ENCODE results near the gene FANCE. TPM values are rescaled to one million over a fixed set of nuclear protein-coding genes. Genes with fewer than 3 reads are reported as not detected.

FANCE gene
- total RNA-seq, 1 donor from 2014 or later, result 9.0 TPM

- intact Hi-C loops (cut with DNase I), result no loop called here
- H3K9me3 ChIP-seq, result no peaks in the 10 kb centered on the region
- ATAC-seq, result no peak
These were observed 53.9 kb downstream of the FANCE start for GRCh38 chr6:35505999-35506412.

DNA sequence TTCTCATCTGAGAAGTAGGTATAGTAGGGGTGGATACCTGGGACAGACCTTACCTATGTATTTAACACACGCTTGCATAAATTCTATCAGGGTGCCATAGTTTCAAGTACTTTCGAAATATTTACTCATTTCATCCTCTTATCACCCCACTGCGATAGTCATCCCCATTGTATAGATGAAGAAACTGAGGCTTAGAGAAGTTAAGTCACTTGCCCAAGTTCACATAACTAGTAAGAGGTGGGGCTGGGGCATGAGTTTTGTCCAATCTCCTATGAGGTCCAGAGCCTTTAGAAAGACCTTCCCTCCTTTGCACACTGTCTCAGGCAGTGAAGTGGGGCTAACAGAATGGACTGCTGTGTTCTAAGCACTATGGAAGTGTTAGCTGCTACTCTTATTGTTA, 54.4 kb downstream of the FANCE start:
- no peaks in the 10 kb centered on the region for H3K36me3 ChIP-seq
- H3K27me3 ChIP-seq (ENCODE audit: low read depth), result peaks cover 41% of the 10 kb centered on the region
- H3K27ac ChIP-seq, result no peak overlapping the region
- DNase-seq (no peak), ATAC-seq (no peak)
- no peaks in the 10 kb centered on the region for H3K9me3 ChIP-seq
- intact Hi-C loops (cut with DNase I), result no loop called here
- H3K4me1 ChIP-seq, result no peaks in the 10 kb centered on the region
- TF ChIP-seq, protein P1, sequence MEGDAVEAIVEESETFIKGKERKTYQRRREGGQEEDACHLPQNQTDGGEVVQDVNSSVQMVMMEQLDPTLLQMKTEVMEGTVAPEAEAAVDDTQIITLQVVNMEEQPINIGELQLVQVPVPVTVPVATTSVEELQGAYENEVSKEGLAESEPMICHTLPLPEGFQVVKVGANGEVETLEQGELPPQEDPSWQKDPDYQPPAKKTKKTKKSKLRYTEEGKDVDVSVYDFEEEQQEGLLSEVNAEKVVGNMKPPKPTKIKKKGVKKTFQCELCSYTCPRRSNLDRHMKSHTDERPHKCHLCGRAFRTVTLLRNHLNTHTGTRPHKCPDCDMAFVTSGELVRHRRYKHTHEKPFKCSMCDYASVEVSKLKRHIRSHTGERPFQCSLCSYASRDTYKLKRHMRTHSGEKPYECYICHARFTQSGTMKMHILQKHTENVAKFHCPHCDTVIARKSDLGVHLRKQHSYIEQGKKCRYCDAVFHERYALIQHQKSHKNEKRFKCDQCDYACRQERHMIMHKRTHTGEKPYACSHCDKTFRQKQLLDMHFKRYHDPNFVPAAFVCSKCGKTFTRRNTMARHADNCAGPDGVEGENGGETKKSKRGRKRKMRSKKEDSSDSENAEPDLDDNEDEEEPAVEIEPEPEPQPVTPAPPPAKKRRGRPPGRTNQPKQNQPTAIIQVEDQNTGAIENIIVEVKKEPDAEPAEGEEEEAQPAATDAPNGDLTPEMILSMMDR (IDR thresholded peaks at IDR 0.05), result no peak
- no peak overlapping the region for H3K4me3 ChIP-seq

More at GRCh38 chr6:35505999-35506412, 53.9 kb downstream of the FANCE start:
- Histone ChIP-seq H3K4me3 (no peak overlapping the region), H3K36me3 (no peaks in the 10 kb centered on the region), H3K27me3 (ENCODE audit: low read depth) (peaks cover 36% of the 10 kb centered on the region), H3K27ac (no peak overlapping the region), H3K4me1 (no peaks in the 10 kb centered on the region)
- TF ChIP-seq, protein P1 (IDR thresholded peaks at IDR 0.05), result no peak
- no peak for DNase-seq

DNA sequence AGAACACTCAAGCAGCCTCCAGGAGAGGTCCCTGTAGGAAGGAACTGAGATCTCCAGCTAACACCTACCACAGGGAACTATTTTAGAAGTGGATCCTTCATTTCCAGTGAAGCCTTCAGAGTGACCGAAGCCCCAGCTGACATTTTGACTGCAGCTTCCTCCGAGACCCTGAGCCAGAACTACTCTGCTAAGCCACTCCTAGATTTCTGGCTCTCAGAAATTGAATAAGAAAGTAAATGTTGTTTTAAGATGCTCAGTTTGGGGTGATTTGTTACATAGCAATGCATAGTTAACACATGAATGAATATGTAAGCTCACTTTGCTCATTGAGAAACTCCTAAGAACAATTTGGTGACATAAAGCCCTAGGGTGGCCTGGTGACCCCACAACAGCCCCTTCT, 55.1 kb downstream of the FANCE start:
- ATAC-seq, result no peak

DNA sequence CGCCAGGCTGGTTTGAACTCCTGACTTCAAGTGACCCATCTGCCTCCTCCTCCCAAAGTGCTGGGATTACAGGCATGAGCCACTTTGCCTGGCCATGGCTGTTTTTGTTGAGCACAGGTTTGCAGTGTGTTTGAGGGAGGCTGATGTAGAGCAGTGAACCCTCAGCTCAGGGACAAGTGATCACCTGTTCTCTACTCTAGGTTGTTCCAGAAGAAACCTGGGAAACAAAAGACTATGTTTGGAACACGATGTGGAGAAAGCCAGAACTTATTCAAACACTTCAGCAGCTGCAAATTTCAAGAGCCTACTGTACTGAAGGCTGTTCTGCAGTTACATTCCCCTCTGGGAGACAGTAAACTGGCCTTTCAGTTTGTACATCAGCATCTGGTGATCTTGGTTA, 55.9 kb downstream of the FANCE start:
- Histone ChIP-seq H3K27ac (no peak overlapping the region), H3K4me3 (no peak overlapping the region), H3K36me3 (no peaks in the 10 kb centered on the region), H3K4me1 (no peaks in the 10 kb centered on the region), H3K9me3 (no peaks in the 10 kb centered on the region), H3K27me3 (ENCODE audit: low read depth) (peaks cover 49% of the 10 kb centered on the region)
- ATAC-seq (peak; percentile 65 to 70), DNase-seq (no peak)
- TF ChIP-seq, protein P1 (IDR thresholded peaks at IDR 0.05), result no peak
- intact Hi-C loops (cut with DNase I), result no loop called here

More for the DNA sequence above, 55.1 kb downstream of the FANCE start:
- intact Hi-C loops (cut with DNase I), result no loop called here
- H3K4me1 ChIP-seq, result no peaks in the 10 kb centered on the region
- H3K27ac ChIP-seq, result no peak overlapping the region
- H3K4me3 ChIP-seq, result no peak overlapping the region
- no peaks in the 10 kb centered on the region for H3K9me3 ChIP-seq
- H3K27me3 ChIP-seq (ENCODE audit: low read depth), result peaks cover 47% of the 10 kb centered on the region
- no peaks in the 10 kb centered on the region for H3K36me3 ChIP-seq
- DNase-seq, result no peak
- TF ChIP-seq, protein P1 (IDR thresholded peaks at IDR 0.05), result no peak

DNA sequence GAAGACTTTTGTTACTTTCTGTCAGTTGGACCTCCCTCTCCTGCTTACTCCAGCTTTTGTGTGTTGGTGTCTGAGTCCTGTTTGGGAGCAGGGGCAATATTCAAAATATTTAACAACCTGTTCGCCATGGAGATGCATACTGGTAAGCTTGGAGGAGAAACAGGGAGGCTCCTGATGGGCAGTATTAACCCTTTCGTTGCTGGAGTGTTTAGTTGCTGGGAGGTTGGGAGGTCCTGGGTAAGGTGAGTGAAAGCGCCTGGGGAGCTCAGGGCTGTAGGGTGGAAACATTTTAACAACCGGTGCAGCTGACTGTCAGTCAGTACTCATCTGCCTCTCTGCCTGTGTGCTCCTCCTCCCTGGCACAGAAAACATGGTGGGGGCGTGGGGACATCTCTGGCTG, 56.4 kb downstream of the FANCE start:
- Histone ChIP-seq H3K27me3 (ENCODE audit: low read depth) (peaks cover 46% of the 10 kb centered on the region), H3K9me3 (no peaks in the 10 kb centered on the region), H3K27ac (no peak overlapping the region), H3K4me1 (no peaks in the 10 kb centered on the region), H3K36me3 (no peaks in the 10 kb centered on the region), H3K4me3 (no peak overlapping the region)
- intact Hi-C loops (cut with DNase I), result no loop called here
- no peak for DNase-seq
- ATAC-seq, result no peak
- TF ChIP-seq, protein P1 (IDR thresholded peaks at IDR 0.05), result no peak

Measured in lower lobe of right lung (tissue), 2 donors.